Kidney (tissue), 14 donors: ENCODE data around the gene F11R. TPM values are rescaled to one million over a fixed set of nuclear protein-coding genes. Genes with fewer than 3 reads are reported as not detected.

ENCODE experiments used
- DNase-seq, 5 donors: peaks; one replicate each; pipeline ENCODE4 v3.0.0-alpha.2; 2013 to 2020
- FAIRE-seq: peaks from 2 replicates; lab custom pipeline; 2012; peaks lifted over from hg19 to GRCh38; lab: Jason Lieb, UNC
- H3K27ac ChIP-seq, 2 donors: one replicate each; pipeline ENCODE4 v1.7.0; 2013; ENCODE audit warnings: low read depth in 2 of 2, low read length in 2 of 2, inconsistent platforms in 1 of 2
- H3K27me3 ChIP-seq: one replicate; pipeline ENCODE4 v1.7.1; 2013; ENCODE audit warnings: low read length, inconsistent platforms; ENCODE audit not compliant: control insufficient read depth, insufficient read depth
- H3K36me3 ChIP-seq, 3 donors: one replicate each; pipeline versions ENCODE4 v1.7.0 to v1.7.1; 2013; ENCODE audit warnings: low read length in 3 of 3, control low read depth in 1 of 3, inconsistent platforms in 1 of 3; ENCODE audit not compliant: insufficient read depth in 3 of 3, control insufficient read depth in 2 of 3
- H3K4me1 ChIP-seq, 3 donors: one replicate each; pipeline versions ENCODE4 v1.7.0 to v1.7.1; 2013; ENCODE audit warnings: low read length in 3 of 3, inconsistent platforms in 1 of 3, low read depth in 1 of 3; ENCODE audit not compliant: control insufficient read depth in 2 of 3, insufficient read depth in 2 of 3
- H3K4me3 ChIP-seq, 3 donors: one replicate each; pipeline versions ENCODE4 v1.7.0 to v1.8.1; 2013; ENCODE audit warnings: low read length in 3 of 3, control low read depth in 1 of 3, inconsistent platforms in 1 of 3
- H3K9ac ChIP-seq, 3 donors: one replicate each; pipeline versions ENCODE4 v1.7.0 to v1.7.1; 2013; ENCODE audit warnings: low read length in 3 of 3, control low read depth in 1 of 3, inconsistent platforms in 1 of 3
- H3K9me3 ChIP-seq, 3 donors: one replicate each; pipeline versions ENCODE4 v1.7.0 to v1.7.1; 2013; ENCODE audit warnings: low read length in 3 of 3, control low read depth in 1 of 3, inconsistent platforms in 1 of 3; ENCODE audit not compliant: control insufficient read depth in 2 of 3, insufficient read depth in 1 of 3
- intact Hi-C: fragments of 100-400 bp; cut with DNase I; formaldehyde crosslinking; loops from one replicate; pipeline ENCODE4 v1.11.1; 2022
- polyA plus RNA-seq: library from polyadenylated mRNA; stranded (reverse); fragments of 350-450 nt; fragmentation: Illumina TruSeq; extraction: RNeasy Lipid Tissue Mini Kit (QIAGEN cat#74804); gene quantifications from one replicate; pipeline ENCODE4 v1.2.3, GENCODE V29; 2014; ENCODE audit warnings: low read depth, low replicate concordance; ENCODE audit not compliant: insufficient read depth
- total RNA-seq: library from RNA; stranded (reverse); fragmentation: NEBNext Ultra II Directional; extraction: Animal tissue kit (Norgen Biotek cat#: 25700); gene quantifications from one replicate; pipeline ENCODE4 v1.2.1, GENCODE V29; 2021
- TF ChIP-seq, protein P1 (sequence below): IDR thresholded peaks from 3 replicates; pipeline ENCODE4 v1.5.1; 2012; ENCODE audit warnings: mild to moderate bottlenecking, moderate library complexity, borderline replicate concordance; ENCODE audit not compliant: insufficient read depth; ENCODE audit errors: extremely low read depth
- donor health status: control.
- donor health status: control.
- donor health status: control.
- donor health status: control.
- donor health status: control.
- donor health status: DM: yes; HTN: yes; CAD: no.
- donor health status: Normal renal cell carcinoma (clear cell type).

Gene F11R
- total and polyA plus RNA-seq, 2 donors from 2014 or later, result 36.9 to 117 TPM

GRCh38 chr1:160981584-160982411 is 39.2 kb downstream of the F11R start:
- Histone ChIP-seq H3K4me1 (no peaks in the 10 kb centered on the region), H3K9me3 (no peaks in the 10 kb centered on the region), H3K4me3 (no peak overlapping the region), H3K27me3 (peaks cover 8% of the 10 kb centered on the region), H3K36me3 (no peaks in the 10 kb centered on the region), H3K27ac (no peak overlapping the region), H3K9ac (no peak overlapping the region)
- DNase-seq (peak in 2 of 5 donors; percentile 14), FAIRE-seq (no peak)
- TF ChIP-seq, protein P1, sequence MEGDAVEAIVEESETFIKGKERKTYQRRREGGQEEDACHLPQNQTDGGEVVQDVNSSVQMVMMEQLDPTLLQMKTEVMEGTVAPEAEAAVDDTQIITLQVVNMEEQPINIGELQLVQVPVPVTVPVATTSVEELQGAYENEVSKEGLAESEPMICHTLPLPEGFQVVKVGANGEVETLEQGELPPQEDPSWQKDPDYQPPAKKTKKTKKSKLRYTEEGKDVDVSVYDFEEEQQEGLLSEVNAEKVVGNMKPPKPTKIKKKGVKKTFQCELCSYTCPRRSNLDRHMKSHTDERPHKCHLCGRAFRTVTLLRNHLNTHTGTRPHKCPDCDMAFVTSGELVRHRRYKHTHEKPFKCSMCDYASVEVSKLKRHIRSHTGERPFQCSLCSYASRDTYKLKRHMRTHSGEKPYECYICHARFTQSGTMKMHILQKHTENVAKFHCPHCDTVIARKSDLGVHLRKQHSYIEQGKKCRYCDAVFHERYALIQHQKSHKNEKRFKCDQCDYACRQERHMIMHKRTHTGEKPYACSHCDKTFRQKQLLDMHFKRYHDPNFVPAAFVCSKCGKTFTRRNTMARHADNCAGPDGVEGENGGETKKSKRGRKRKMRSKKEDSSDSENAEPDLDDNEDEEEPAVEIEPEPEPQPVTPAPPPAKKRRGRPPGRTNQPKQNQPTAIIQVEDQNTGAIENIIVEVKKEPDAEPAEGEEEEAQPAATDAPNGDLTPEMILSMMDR, result no peak
- intact Hi-C loops, result no loop called here

DNA sequence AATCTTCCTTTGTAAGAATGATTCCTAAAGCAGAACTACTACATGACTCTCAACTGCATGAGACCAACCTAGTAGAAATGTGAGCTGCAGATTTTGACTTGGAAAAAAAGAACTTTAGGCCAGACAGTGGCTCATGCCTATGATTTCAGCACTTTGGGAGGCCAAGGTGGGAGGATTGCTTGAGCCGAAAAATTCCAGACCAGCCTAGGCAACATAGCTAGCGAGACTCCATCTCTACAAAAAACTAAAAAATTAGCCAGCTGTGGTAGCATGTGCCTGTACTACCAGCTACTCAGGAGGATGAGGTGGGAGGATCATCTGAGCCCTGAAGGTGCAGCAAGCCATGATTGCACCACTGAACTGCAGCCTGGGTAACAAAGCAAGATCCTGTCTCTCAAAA is 41.7 kb downstream of the F11R start:
- no peaks in the 10 kb centered on the region for H3K9me3 ChIP-seq
- H3K9ac ChIP-seq, result no peak overlapping the region
- H3K4me3 ChIP-seq, result no peak overlapping the region
- no peak for FAIRE-seq
- no peak overlapping the region for H3K27ac ChIP-seq
- TF ChIP-seq, protein P1, result no peak
- DNase-seq, result no peak
- intact Hi-C loops, result no loop called here
- no peaks in the 10 kb centered on the region for H3K36me3 ChIP-seq
- H3K4me1 ChIP-seq, result no peaks in the 10 kb centered on the region
- peaks cover 8% of the 10 kb centered on the region for H3K27me3 ChIP-seq

GRCh38 chr1:160978510-160978927 is 42.4 kb downstream of the F11R start:
- H3K27me3 ChIP-seq, result peaks cover 8% of the 10 kb centered on the region
- H3K36me3 ChIP-seq, result no peaks in the 10 kb centered on the region
- DNase-seq, result no peak
- H3K9me3 ChIP-seq, result no peaks in the 10 kb centered on the region
- TF ChIP-seq, protein P1, result no peak
- H3K27ac ChIP-seq, result no peak overlapping the region
- no peak overlapping the region for H3K9ac ChIP-seq
- intact Hi-C loops, result no loop called here
- no peak overlapping the region for H3K4me3 ChIP-seq
- no peak for FAIRE-seq
- H3K4me1 ChIP-seq, result no peaks in the 10 kb centered on the region

DNA sequence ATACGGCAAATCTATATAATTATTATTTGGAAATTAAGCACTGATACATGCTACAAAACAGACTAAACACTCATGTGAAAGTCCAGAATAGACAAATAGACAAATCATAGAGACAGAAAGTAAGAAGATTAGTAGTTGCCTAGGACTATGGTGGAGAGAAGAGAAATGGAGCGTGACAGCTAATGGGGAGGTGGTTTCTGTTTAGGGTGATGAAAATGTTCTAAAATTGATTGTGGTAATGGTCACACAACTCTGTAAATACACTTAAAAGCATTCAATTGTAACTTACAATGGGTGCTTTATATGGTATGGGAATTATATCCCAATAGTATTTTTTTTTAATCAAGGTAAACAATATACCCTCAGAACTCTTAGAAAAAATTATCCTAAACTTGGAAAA is 45.9 kb downstream of the F11R start:
- Histone ChIP-seq H3K27ac (no peak overlapping the region), H3K27me3 (no peaks in the 10 kb centered on the region), H3K36me3 (no peaks in the 10 kb centered on the region), H3K9me3 (no peaks in the 10 kb centered on the region), H3K4me1 (no peaks in the 10 kb centered on the region), H3K9ac (no peak overlapping the region), H3K4me3 (no peak overlapping the region)
- FAIRE-seq, result no peak
- TF ChIP-seq, protein P1, result no peak
- no peak for DNase-seq
- intact Hi-C loops, result no loop called here
